Esophagus squamous epithelium (tissue), 5 donors: ENCODE results near the gene UMOD. TPM values are rescaled to one million over a fixed set of nuclear protein-coding genes. Genes with fewer than 3 reads are reported as not detected.
"Not testable (repeated sequence)": the region's sequence is repeated elsewhere in the genome, so short reads cannot be mapped to it uniquely, and the experiment has no call there.

Source experiments
- DNase-seq: peaks from one replicate; lab custom pipeline; 2025; lab: John Stamatoyannopoulos, UW
- H3K27ac ChIP-seq, 4 donors: fragments of 200-600 bp; sonication (generic); one replicate each; pipeline ENCODE4 v1.5.1; 2016 to 2019; ENCODE audit warnings: mild to moderate bottlenecking in 1 of 4
- H3K27me3 ChIP-seq, 4 donors: fragments of 200-600 bp; sonication (generic); 1 replicate in 3 of 4; 2 replicates in 1 of 4; pipeline versions ENCODE4 v1.5.1 to v1.6.0; 2017 to 2021; ENCODE audit warnings: antibody characterized with exemption in 1 of 4
- H3K36me3 ChIP-seq, 3 donors: fragments of 200-600 bp; sonication (generic); one replicate each; pipeline ENCODE4 v1.5.1; 2016 to 2019
- H3K4me1 ChIP-seq, 3 donors: fragments of 200-600 bp; sonication (generic); one replicate each; pipeline ENCODE4 v1.5.1; 2017 to 2019
- H3K4me3 ChIP-seq, 4 donors: fragments of 200-600 bp; sonication (generic); 1 replicate in 3 of 4; 2 replicates in 1 of 4; pipeline ENCODE4 v1.5.1; 2016 to 2019; ENCODE audit warnings: mild to moderate bottlenecking in 2 of 4, moderate library complexity in 1 of 4
- H3K9me3 ChIP-seq, 3 donors: fragments of 200-600 bp; sonication (generic); one replicate each; pipeline ENCODE4 v1.5.1; 2016 to 2019
- POLR2A ChIP-seq, 4 donors: fragments of 450-650 bp; IDR thresholded peaks; one replicate each; pipeline ENCODE4 v1.6.1; 2017; ENCODE audit warnings: antibody characterized with exemption in 4 of 4, mild to moderate bottlenecking in 4 of 4, moderate library complexity in 3 of 4
- WGBS, 2 donors: methylation state at CpG; one replicate each; pipeline ENCODE4 v1.1.5; 2018; 5-methylcytosine and 5-hydroxymethylcytosine counted together
- intact Hi-C: fragments of 100-400 bp; cut with DNase I; formaldehyde crosslinking; loops from one replicate; pipeline ENCODE4 v1.15.0; 2022
- total RNA-seq, 4 donors: library from RNA; depleted of rRNA; stranded (reverse); fragments of >200 nt; gene quantifications; one replicate each; pipeline ENCODE4 v1.1.0, GENCODE V29; 2016
- TF ChIP-seq, protein P1 (sequence below), 6 experiments: fragments of 450-650 bp in 4 of 6; fragments of 200-600 bp in 2 of 6; sonication (generic) in 2 of 6; IDR thresholded peaks; one replicate each; pipeline ENCODE4 v1.5.1; 2016 to 2019; ENCODE audit warnings: antibody characterized with exemption in 6 of 6, mild to moderate bottlenecking in 4 of 6, moderate library complexity in 4 of 6
- donor health status: DM: yes; HTN: yes; CAD: no.

The UMOD gene
- total RNA-seq, 4 donors from 2014 or later = not detected

DNA sequence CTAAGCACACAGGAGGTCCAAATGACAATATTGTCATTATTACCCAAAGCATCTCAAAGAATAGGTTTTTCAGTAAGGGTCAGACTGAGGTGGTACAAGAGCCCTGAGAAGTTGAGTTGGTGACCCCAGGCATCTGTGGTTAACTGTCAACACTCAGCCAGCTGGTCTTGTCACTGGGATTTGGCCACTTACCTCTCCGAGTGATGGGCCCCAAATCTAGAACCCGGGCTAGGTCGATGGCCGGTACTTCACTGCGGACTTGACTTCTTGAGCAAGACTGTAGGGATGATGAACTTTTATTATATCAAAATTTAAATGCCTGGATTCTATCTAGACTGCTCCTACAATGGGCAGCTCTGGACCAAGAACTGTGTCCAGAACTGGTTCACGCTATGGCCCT lies 36.8 kb downstream of the UMOD start:
- no peaks in the 10 kb centered on the region for H3K9me3 ChIP-seq
- H3K27ac ChIP-seq = no peak overlapping the region
- H3K4me1 ChIP-seq = no peaks in the 10 kb centered on the region
- peaks cover 0 to 16% (median 0%) of the 10 kb centered on the region in 4 donors for H3K27me3 ChIP-seq
- no peak overlapping the region for H3K4me3 ChIP-seq
- no peaks in the 10 kb centered on the region for H3K36me3 ChIP-seq
- no peak for DNase-seq
- intact Hi-C loops = no loop called here
- TF ChIP-seq POLR2A (IDR thresholded peaks at IDR 0.05) = no peak
- TF ChIP-seq, protein P1, sequence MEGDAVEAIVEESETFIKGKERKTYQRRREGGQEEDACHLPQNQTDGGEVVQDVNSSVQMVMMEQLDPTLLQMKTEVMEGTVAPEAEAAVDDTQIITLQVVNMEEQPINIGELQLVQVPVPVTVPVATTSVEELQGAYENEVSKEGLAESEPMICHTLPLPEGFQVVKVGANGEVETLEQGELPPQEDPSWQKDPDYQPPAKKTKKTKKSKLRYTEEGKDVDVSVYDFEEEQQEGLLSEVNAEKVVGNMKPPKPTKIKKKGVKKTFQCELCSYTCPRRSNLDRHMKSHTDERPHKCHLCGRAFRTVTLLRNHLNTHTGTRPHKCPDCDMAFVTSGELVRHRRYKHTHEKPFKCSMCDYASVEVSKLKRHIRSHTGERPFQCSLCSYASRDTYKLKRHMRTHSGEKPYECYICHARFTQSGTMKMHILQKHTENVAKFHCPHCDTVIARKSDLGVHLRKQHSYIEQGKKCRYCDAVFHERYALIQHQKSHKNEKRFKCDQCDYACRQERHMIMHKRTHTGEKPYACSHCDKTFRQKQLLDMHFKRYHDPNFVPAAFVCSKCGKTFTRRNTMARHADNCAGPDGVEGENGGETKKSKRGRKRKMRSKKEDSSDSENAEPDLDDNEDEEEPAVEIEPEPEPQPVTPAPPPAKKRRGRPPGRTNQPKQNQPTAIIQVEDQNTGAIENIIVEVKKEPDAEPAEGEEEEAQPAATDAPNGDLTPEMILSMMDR (IDR thresholded peaks at IDR 0.05) = no peak
- 79 to 98% methylated on average over 5 to 6 of the region's 6 CpGs for WGBS, 2 donors

DNA sequence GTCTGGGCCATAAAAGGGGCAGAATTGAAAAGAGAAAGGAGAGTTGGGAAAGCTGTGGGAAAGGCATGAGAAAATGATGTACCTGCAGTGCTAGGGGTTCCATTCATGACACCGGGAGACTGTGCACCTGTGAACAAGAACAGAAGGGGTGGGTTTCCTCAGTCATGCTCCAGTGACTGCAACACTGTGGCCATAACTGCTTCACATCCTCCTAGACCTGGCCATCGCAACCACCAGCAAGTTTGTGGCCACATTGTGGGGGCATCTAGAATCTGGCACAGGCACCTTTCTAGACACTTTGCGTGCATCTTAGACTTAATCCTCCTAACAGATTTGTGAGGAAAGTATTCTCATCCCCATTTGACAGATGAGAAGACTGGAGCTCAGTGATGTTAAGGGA lies 37.9 kb downstream of the UMOD start:
- Histone ChIP-seq H3K4me1 (no peaks in the 10 kb centered on the region), H3K27ac (no peak overlapping the region), H3K27me3 (peaks cover 0 to 7% (median 0%) of the 10 kb centered on the region in 4 donors), H3K4me3 (no peak overlapping the region), H3K36me3 (no peaks in the 10 kb centered on the region), H3K9me3 (no peaks in the 10 kb centered on the region)
- DNase-seq = no peak
- intact Hi-C loops = no loop called here
- TF ChIP-seq, protein P1 (IDR thresholded peaks at IDR 0.05) = no peak
- TF ChIP-seq POLR2A (IDR thresholded peaks at IDR 0.05) = no peak
- 92 to 100% methylated on average over 2 to 3 of the region's 3 CpGs for WGBS, 2 donors

DNA sequence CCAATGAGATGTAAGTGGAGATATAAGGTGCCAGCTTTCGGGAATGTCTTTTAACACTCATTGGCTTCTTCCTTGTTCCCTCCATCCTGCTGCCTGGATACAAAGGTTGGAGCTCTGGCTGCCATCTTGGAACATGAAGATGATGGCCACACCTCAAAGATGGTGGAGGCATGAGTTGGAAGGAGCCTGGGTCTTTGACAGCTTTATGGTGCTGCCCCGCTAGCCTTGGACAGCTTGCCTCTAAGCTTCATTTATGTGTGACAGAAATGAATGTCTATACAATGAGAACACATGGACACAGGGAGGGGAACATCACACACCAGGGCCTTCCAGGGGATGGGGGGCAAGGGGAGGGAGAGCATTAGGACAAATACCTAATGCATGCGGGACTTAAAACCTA lies 38.8 kb downstream of the UMOD start:
- no peak for TF ChIP-seq POLR2A (IDR thresholded peaks at IDR 0.05)
- TF ChIP-seq, protein P1 (IDR thresholded peaks at IDR 0.05) = no peak
- intact Hi-C loops = no loop called here
- WGBS, 2 donors = 60 to 89% methylated on average over 1 to 2 of the region's 3 CpGs

DNA sequence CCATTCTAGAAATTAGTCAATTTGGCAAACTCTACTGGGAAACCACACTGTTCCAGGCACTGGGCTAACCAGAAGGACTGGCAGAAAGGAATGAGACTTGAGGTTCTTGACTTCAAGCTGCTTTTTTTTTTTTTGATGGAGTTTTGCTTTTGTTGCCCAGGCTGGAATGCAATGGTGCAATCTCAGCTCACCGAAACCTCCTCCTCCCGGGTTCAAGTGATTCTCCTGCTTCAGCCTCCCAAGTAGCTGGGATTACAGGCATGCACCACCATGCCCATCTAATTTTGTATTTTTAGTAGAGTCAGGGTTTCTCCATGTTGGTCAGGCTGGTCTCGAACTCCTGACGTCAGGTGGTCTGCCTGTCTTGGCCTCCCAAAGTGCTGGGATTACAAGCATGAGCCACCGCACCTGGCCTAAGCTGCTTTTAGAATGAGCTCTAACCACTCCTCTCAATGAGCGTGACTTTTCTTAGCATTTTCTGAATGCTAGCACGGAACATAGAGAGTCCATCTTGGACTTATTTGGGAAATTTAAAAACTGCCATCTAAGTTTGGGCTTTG lies 39.9 kb downstream of the UMOD start:
- H3K27me3 ChIP-seq, H3K27ac ChIP-seq, H3K4me3 ChIP-seq, H3K36me3 ChIP-seq, intact Hi-C loops, H3K9me3 ChIP-seq, DNase-seq, H3K4me1 ChIP-seq: not testable (repeated sequence)
- WGBS, 2 donors = 80 to 82% methylated on average over 6 to 7 of the region's 7 CpGs

More for the DNA sequence above, 38.8 kb downstream of the UMOD start:
- no peak for DNase-seq
- no peak overlapping the region for H3K27ac ChIP-seq
- H3K4me1 ChIP-seq = no peaks in the 10 kb centered on the region
- no peak overlapping the region for H3K4me3 ChIP-seq
- no peaks in the 10 kb centered on the region for H3K9me3 ChIP-seq
- H3K27me3 ChIP-seq = peaks cover 0 to 4% (median 0%) of the 10 kb centered on the region in 4 donors
- no peaks in the 10 kb centered on the region for H3K36me3 ChIP-seq

DNA sequence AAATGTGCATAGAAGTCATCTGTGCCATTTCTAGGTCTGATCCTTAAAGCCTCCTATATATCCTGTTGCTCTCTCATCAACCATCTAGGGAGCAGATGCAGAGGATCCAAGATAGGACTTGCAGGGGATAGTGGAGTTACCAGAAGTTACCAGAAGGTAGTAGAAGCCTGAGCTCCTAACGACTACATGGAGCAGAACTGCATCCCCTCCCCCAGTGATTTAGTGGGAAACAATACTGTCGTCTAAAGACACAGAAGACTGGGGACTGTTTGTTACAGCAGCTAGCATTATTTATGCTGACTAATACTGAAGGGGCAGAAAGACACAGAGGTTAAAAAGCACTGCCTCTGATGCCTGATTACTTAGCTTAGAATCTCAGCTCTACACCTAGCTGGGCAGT lies 41.0 kb downstream of the UMOD start:
- 53 to 64% methylated on average over 2 of the region's 2 CpGs for WGBS, 2 donors
- no peak overlapping the region for H3K27ac ChIP-seq
- DNase-seq = no peak
- no peaks in the 10 kb centered on the region for H3K4me1 ChIP-seq
- TF ChIP-seq, protein P1 (IDR thresholded peaks at IDR 0.05) = no peak
- TF ChIP-seq POLR2A (IDR thresholded peaks at IDR 0.05) = no peak
- no peaks in the 10 kb centered on the region for H3K36me3 ChIP-seq
- H3K27me3 ChIP-seq = peaks cover 0 to 9% (median 0%) of the 10 kb centered on the region in 4 donors
- H3K4me3 ChIP-seq = no peak overlapping the region
- intact Hi-C loops = no loop called here
- no peaks in the 10 kb centered on the region for H3K9me3 ChIP-seq
